Activated naive CD8-positive, alpha-beta T cell treated with anti-CD3 and anti-CD28 coated beads, Interleukin-2, amount 10 ng/mL, durations not matched to agents 7 days and 5 days (primary cell): ENCODE data around the gene OSBPL6. TPM values are rescaled to one million over a fixed set of nuclear protein-coding genes. Genes with fewer than 3 reads are reported as not detected.
"Not testable (repeated sequence)": the region's sequence is repeated elsewhere in the genome, so short reads cannot be mapped to it uniquely, and the experiment has no call there.

Source experiments
- ATAC-seq: fragments of 150-1000 bp; cut with Tn5 transposase; one replicate; pipeline ENCODE4 v1.10.0; 2021; ENCODE audit warnings: low read depth, moderate library complexity
- POLR2A ChIA-PET: fragments of 350-600 bp; sonication (Branson Sonifier 250); formaldehyde crosslinking; loops from one replicate; lab custom pipeline; 2021; ENCODE audit warnings: antibody characterized with exemption; lab: Charles Lee
- DNase-seq: peaks from one replicate; pipeline ENCODE4 v3.0.0; 2021
- H3K27ac Mint-ChIP-seq: one replicate; pipeline ENCODE4 v1.8.0; 2022; ENCODE audit warnings: mild to moderate bottlenecking, mixed read lengths
- H3K27me3 Mint-ChIP-seq: one replicate; pipeline ENCODE4 v1.8.0; 2022; ENCODE audit warnings: mild to moderate bottlenecking, moderate library complexity, mixed read lengths
- H3K36me3 Mint-ChIP-seq: one replicate; pipeline ENCODE4 v1.8.0; 2021; ENCODE audit warnings: mild to moderate bottlenecking, mixed read lengths
- H3K4me1 Mint-ChIP-seq: one replicate; pipeline ENCODE4 v1.8.0; 2021; ENCODE audit warnings: mixed read lengths
- H3K4me3 Mint-ChIP-seq: one replicate; pipeline ENCODE4 v1.8.0; 2022; ENCODE audit warnings: mild to moderate bottlenecking, moderate library complexity, mixed read lengths
- H3K9me3 Mint-ChIP-seq: one replicate; pipeline ENCODE4 v1.8.0; 2021; ENCODE audit warnings: mixed read lengths
- total RNA-seq, 2 experiments: library from RNA; stranded (reverse); gene quantifications; one replicate each; pipeline ENCODE4 v1.2.3, GENCODE V29; 2021

Gene OSBPL6
- total RNA-seq, 2 experiments from 2014 or later: 0.08 to 0.20 TPM

GRCh38 chr2:178412453-178412852, 218.1 kb downstream of the OSBPL6 start:
- Mint-ChIP-seq H3K4me3 (peak overlapping the region; percentile 94), H3K4me1 (peaks cover 23% of the 10 kb centered on the region)
- DNase-seq, ATAC-seq, H3K9me3 Mint-ChIP-seq, H3K27me3 Mint-ChIP-seq, H3K36me3 Mint-ChIP-seq, H3K27ac Mint-ChIP-seq: not testable (repeated sequence)
- POLR2A ChIA-PET: interaction anchor here (3.8 kb wide), 1 partner anchor 38 kb away, joined by 37 read pairs; the partner anchor contains the start of genes PJVK and PRKRA

GRCh38 chr2:178413472-178414265, 219.4 kb downstream of the OSBPL6 start:
- H3K27me3 Mint-ChIP-seq: no peaks in the 10 kb centered on the region
- POLR2A ChIA-PET: interaction anchor here (0.8 to 3.8 kb wide), 8 partner anchors 8 to 282 kb away, joined by 3 to 37 read pairs (median 4); partner anchors contain the start of genes PJVK, PLEKHA3 and PRKRA
- H3K4me1 Mint-ChIP-seq: peaks cover 23% of the 10 kb centered on the region
- peak overlapping the region; percentile 98 for H3K27ac Mint-ChIP-seq
- peak; percentile 80 for ATAC-seq
- DNase-seq: peak; percentile 84
- H3K4me3 Mint-ChIP-seq: peak overlapping the region; percentile 94
- H3K9me3 Mint-ChIP-seq: no peaks in the 10 kb centered on the region
- peaks cover 10% of the 10 kb centered on the region for H3K36me3 Mint-ChIP-seq

- peaks cover 23% of the 10 kb centered on the region for H3K4me1 Mint-ChIP-seq
- no peaks in the 10 kb centered on the region for H3K9me3 Mint-ChIP-seq
- POLR2A ChIA-PET: interaction anchor here (0.6 to 3.8 kb wide), 12 partner anchors 9 to 961 kb away, joined by 3 to 37 read pairs (median 4); partner anchors contain the start of genes PJVK, PLEKHA3, PRKRA and RBM45
- no peaks in the 10 kb centered on the region for H3K27me3 Mint-ChIP-seq
- H3K4me3 Mint-ChIP-seq: peak overlapping the region; percentile 94
- peak; percentile 76 for DNase-seq
- peaks cover 12% of the 10 kb centered on the region for H3K36me3 Mint-ChIP-seq
- ATAC-seq: peak; percentile 75
- peak overlapping the region; percentile 98 for H3K27ac Mint-ChIP-seq
Observed at GRCh38 chr2:178414266-178415247, 220.2 kb downstream of the OSBPL6 start.

- peak overlapping the region; percentile 4 for H3K27ac Mint-ChIP-seq
- H3K9me3 Mint-ChIP-seq: no peaks in the 10 kb centered on the region
- POLR2A ChIA-PET: interaction anchor here (3.8 kb wide), 1 partner anchor 34 kb away, joined by 37 read pairs; the partner anchor contains the start of genes PJVK and PRKRA
- H3K4me1 Mint-ChIP-seq: peaks cover 27% of the 10 kb centered on the region
- peaks cover 18% of the 10 kb centered on the region for H3K36me3 Mint-ChIP-seq
- no peak for ATAC-seq
- H3K4me3 Mint-ChIP-seq: no peak overlapping the region
- no peak for DNase-seq
- no peaks in the 10 kb centered on the region for H3K27me3 Mint-ChIP-seq
Observed at GRCh38 chr2:178415979-178416378, 221.7 kb downstream of the OSBPL6 start.

- Mint-ChIP-seq H3K4me3 (no peak overlapping the region), H3K4me1 (peaks cover 24% of the 10 kb centered on the region), H3K36me3 (peaks cover 28% of the 10 kb centered on the region), H3K27me3 (no peaks in the 10 kb centered on the region), H3K9me3 (no peaks in the 10 kb centered on the region), H3K27ac (no peak overlapping the region)
- POLR2A ChIA-PET: no interaction called here
- no peak for ATAC-seq
- no peak for DNase-seq
Observed at GRCh38 chr2:178417916-178418315, 223.6 kb downstream of the OSBPL6 start.

- H3K9me3 Mint-ChIP-seq: no peaks in the 10 kb centered on the region
- H3K27me3 Mint-ChIP-seq: no peaks in the 10 kb centered on the region
- DNase-seq (no peak), ATAC-seq (no peak)
- POLR2A ChIA-PET: no interaction called here
- no peak overlapping the region for H3K27ac Mint-ChIP-seq
- peaks cover 29% of the 10 kb centered on the region for H3K36me3 Mint-ChIP-seq
- no peak overlapping the region for H3K4me3 Mint-ChIP-seq
- H3K4me1 Mint-ChIP-seq: peaks cover 19% of the 10 kb centered on the region
Observed at GRCh38 chr2:178418426-178418825, 224.1 kb downstream of the OSBPL6 start.

- Mint-ChIP-seq H3K27me3 (no peaks in the 10 kb centered on the region), H3K9me3 (no peaks in the 10 kb centered on the region), H3K36me3 (peaks cover 36% of the 10 kb centered on the region), H3K4me1 (peaks cover 19% of the 10 kb centered on the region), H3K27ac (no peak overlapping the region), H3K4me3 (no peak overlapping the region)
- POLR2A ChIA-PET: no interaction called here
- ATAC-seq (no peak), DNase-seq (no peak)
Observed at GRCh38 chr2:178419123-178419522, 224.8 kb downstream of the OSBPL6 start.

GRCh38 chr2:178420463-178420999, 226.2 kb downstream of the OSBPL6 start:
- no peak overlapping the region for H3K4me3 Mint-ChIP-seq
- peaks cover 2% of the 10 kb centered on the region for H3K9me3 Mint-ChIP-seq
- H3K36me3 Mint-ChIP-seq: peaks cover 49% of the 10 kb centered on the region
- ATAC-seq (no peak), DNase-seq (no peak)
- no peaks in the 10 kb centered on the region for H3K27me3 Mint-ChIP-seq
- POLR2A ChIA-PET: no interaction called here
- H3K4me1 Mint-ChIP-seq: peaks cover 12% of the 10 kb centered on the region
- no peak overlapping the region for H3K27ac Mint-ChIP-seq

GRCh38 chr2:178422097-178422496, 227.8 kb downstream of the OSBPL6 start:
- Mint-ChIP-seq H3K27ac (no peak overlapping the region), H3K27me3 (no peaks in the 10 kb centered on the region), H3K4me3 (no peak overlapping the region), H3K4me1 (peaks cover 8% of the 10 kb centered on the region), H3K36me3 (peaks cover 57% of the 10 kb centered on the region), H3K9me3 (peaks cover 4% of the 10 kb centered on the region)
- DNase-seq (no peak), ATAC-seq (no peak)
- POLR2A ChIA-PET: no interaction called here

- H3K27ac Mint-ChIP-seq, H3K4me3 Mint-ChIP-seq, POLR2A ChIA-PET, ATAC-seq, H3K9me3 Mint-ChIP-seq, H3K4me1 Mint-ChIP-seq, DNase-seq, H3K27me3 Mint-ChIP-seq: not testable (repeated sequence)
- peaks cover 65% of the 10 kb centered on the region for H3K36me3 Mint-ChIP-seq
Observed at GRCh38 chr2:178423746-178424145, 229.4 kb downstream of the OSBPL6 start.

- H3K27ac Mint-ChIP-seq: no peak overlapping the region
- peaks cover 6% of the 10 kb centered on the region for H3K4me1 Mint-ChIP-seq
- peaks cover 4% of the 10 kb centered on the region for H3K9me3 Mint-ChIP-seq
- DNase-seq: no peak
- ATAC-seq: no peak
- POLR2A ChIA-PET: interaction anchor here (0.9 kb wide), 1 partner anchor 11 kb away, joined by 3 read pairs; no protein-coding TSS in a partner anchor
- peaks cover 68% of the 10 kb centered on the region for H3K36me3 Mint-ChIP-seq
- H3K27me3 Mint-ChIP-seq: no peaks in the 10 kb centered on the region
- no peak overlapping the region for H3K4me3 Mint-ChIP-seq
Observed at GRCh38 chr2:178425255-178425827, 231.0 kb downstream of the OSBPL6 start.

GRCh38 chr2:178426388-178426787, 232.1 kb downstream of the OSBPL6 start:
- H3K4me3 Mint-ChIP-seq: no peak overlapping the region
- peaks cover 4% of the 10 kb centered on the region for H3K9me3 Mint-ChIP-seq
- POLR2A ChIA-PET: interaction anchor here (0.9 kb wide), 1 partner anchor 12 kb away, joined by 3 read pairs; no protein-coding TSS in a partner anchor
- ATAC-seq (no peak), DNase-seq (no peak)
- H3K4me1 Mint-ChIP-seq: peaks cover 4% of the 10 kb centered on the region
- no peak overlapping the region for H3K27ac Mint-ChIP-seq
- no peaks in the 10 kb centered on the region for H3K27me3 Mint-ChIP-seq
- H3K36me3 Mint-ChIP-seq: peaks cover 65% of the 10 kb centered on the region
